ENCODE measurements around the gene ADAMTS3.
A peak's percentile ranks its signal among the peaks of the same experiment; 100 is the strongest.
"Not testable (repeated sequence)": the region's sequence is repeated elsewhere in the genome, so short reads cannot be mapped to it uniquely, and the experiment has no call there.

The ADAMTS3 gene

DNA sequence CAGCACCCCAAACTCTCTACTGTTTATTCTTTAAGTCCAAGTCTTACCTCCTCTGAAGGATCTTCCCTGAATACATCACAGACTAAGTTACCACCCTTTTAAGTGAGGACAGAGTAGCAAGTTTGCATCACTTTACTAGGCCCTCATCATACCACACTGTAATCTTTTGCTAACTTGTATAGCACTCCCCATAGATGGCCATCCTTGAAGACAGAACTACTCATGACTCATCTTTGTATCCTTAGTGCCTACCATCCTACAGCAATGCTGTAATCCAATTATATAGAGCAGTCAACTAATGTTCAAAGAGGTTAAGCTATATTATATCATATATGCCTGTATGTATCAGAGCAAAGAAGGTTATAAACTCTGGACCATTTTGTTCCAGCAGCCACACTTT is 101.4 kb downstream of the ADAMTS3 start:
- no peak for DNase-seq

DNA sequence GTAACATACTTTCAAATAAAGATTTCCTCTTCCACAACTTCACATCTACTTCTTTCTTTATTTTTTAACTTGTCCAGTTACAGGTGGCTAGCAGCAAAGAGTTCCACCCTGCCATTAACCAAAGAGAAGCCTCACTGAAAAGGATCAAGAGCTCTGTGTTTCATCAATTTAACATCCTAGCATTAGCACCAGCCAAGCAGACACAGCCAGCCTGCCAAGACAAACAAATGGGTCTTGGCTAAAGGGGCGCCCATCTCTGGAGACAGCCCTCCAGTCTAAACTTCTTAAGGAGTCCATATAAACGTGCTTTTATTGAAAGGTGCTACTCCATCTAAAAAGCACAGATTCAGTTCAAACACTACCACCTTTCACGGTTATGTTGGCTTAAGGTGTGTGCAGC is 105.3 kb downstream of the ADAMTS3 start:
- DNase-seq: no peak

DNA sequence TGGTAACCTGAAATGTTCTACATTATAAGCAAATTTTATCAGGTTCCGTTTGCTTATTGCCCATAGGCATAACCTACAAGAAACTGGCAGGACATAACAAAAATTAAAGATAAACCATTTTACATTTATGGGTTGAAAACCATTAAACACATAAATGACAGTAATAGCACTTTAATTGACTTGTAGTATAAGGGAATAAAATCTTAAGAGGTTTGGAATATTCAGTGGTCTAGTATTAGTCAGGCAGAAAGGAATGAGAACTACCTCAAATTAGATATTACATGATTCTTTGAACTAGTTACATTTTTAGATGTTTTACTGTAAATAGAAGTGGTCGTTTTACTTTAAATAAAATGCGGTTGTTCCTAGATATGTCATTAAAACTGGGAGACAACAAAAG is 111.9 kb downstream of the ADAMTS3 start:
- no peak for DNase-seq

DNA sequence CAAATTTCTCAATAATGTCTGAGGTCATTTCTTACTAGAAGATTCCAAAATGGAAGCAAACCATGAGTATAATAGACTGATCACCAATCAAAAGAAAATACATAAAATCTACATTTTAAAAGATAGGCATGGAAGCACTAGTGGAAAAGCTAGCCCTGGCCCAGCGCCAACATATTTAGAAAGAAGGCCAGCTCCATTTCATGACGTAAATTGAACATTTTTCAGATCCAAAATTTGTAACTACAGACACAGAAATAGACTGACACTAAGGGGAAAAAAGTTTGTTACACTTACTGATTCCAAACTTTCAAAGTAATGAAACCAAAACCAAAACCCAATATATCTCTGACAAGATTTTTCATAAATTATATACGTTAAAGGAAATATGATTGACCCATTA is 117.7 kb downstream of the ADAMTS3 start:
- no peak for DNase-seq

DNA sequence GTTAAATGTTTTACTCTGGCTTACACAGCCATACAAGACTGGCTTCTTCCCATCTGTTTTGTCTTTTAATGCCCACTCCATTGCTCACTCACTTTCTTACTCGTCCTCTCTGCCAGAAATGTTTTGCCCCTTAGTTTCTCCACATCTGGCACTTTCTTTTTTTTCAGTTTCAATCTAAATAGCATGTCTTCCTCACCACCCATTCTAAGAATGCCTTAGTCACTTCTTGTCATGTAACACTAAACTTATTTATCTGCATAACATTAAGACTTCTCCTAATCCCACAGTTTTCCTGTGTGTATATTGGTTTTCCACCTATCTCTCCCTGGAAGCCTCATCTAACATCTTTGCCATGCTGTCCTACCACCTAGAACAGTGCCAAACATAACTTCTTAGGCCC is 119.3 kb downstream of the ADAMTS3 start:
- DNase-seq: no peak

DNA sequence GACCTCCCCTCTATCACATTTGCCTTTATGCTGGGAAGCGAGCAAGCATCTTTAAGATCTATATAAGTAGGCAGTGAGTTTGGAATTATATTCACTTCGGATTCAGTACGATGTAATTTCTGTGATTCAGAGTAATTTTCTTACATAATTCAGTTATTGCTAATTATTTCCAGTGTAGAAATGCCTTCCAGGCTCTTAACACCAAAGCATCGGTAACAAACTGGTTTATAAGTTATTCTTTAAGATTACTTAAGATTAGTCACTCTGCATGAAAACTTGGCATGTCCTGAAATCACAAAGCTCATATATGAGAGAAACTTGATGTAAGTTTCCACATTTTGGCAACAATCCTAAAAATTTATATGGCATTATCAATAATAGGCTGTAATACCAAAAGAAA is 120.8 kb downstream of the ADAMTS3 start:
- DNase-seq: no peak

DNA sequence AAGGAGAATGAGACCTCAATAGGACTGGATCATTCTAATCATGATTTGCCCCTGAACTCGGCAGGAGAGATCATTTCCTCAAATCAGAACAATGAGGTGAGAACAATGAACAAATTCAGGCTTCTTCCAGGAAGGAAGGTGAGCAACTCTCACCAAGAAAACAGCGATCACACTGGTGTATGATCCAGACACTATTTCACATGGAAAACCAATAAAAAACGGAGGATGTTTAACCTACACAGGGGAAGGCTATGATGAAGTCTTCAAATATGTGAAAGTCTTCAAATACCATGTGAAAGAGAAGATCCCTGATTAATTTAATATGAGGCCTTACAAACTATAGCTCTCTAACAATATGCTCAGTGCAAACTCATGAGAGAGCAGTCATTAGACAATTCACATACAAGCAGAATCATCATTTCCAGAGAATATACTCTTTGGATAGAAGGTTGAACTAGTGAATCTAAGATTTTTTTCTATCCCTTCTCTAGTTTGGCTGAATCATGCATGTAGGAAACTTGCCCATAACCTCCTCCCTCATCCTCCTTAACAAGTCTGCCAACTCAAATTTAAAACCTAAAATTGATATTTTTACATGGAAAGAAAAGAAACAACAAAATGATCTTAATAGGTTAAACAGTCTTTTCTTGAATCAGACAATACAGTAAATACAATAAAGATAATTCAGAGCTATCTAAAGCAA is 122.5 kb downstream of the ADAMTS3 start:
- DNase-seq: no peak

DNA sequence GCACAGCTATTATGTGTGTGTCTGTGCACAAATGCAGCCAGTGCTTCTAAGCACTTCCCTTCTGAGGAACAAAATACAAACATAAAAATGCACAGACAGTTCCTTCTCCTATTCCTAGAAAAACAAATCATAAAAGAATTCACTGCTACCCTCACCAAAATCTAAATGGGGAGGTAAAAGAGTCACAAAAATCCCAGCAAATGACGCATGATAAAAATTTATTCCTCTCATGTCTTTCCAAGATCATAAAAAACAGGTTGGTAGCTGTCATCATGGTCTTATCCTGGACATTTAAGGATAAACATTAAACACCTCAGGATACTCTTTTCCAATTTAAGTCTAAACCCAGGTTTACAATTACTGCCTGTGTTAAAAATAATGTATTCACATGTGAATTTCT is 124.9 kb downstream of the ADAMTS3 start:
- no peak for DNase-seq

DNA sequence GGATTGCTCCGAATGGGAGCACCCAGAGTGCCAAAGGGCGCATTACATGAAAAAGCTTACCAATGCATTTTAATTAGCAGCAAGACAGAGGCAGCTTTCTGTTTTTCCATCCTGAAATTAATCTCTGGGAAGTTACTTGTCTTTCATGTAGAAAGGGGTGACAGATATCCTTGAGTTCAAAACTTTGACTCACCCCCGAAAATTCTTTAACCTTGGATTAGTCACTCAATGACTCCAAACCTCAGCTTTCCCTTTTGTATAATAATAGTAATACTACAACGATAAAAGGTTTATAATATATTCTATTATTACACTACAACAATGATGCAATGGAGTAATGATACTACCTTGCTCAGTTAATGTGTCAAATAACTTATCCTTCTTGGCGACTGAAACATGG is 126.3 kb downstream of the ADAMTS3 start:
- DNase-seq: no peak

DNA sequence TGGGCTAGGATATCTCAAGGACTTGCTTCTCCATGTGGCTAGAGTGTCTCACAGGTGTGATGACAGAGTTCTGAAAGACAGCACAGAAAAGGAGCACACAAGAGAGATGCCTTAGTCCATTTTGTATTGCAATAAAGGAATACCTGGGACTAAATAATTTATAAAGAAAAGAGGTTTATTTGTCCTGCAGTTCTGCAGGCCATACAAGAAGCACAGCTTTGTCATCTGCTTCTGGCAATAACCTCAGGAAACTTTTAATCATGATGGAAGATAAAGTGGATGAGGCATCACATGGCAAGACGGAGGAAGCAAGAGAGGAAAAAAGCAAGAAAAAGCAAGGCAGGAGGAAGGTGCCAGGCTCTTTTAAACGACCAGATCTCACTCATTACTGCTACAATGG is 126.9 kb downstream of the ADAMTS3 start:
- no peak for DNase-seq

DNA sequence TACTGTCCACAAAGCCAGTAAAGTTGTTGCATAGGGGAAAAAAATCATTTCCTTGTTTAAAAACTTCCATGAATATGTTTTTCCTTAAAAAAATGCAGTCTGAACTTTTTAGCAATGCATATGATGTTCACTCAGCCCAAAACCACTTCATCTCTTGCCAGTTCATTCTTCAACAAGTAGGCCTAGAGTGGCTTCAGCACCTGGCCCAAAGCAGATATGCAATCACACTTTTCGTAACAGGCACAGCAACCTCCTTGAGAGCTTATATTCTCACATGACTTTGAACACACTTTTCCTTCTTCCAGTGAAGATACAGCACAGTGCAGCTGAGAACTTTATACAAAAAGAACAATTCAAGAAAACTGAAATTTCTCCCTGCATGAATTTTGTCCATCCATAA is 128.6 kb downstream of the ADAMTS3 start:
- no peak for DNase-seq

DNA sequence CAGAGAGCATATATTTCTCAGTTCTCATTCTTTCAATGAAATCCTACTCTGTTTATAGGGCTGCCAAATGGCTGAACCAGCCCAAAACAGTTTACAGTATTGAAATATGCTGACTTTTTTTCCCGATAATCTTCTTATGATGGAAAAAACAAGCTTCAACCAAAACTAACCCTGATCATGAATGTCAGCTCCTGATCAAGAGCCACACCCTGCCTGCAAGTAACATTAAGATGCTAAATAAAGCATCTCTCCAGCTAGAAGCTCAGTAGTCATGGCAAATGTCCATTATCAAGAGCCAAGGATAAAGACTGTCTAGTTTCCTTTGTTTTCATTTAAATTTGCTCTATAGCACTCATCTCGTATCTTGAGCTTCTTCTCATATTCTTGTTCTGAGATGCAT is 136.0 kb downstream of the ADAMTS3 start:
- no peak for DNase-seq

DNA sequence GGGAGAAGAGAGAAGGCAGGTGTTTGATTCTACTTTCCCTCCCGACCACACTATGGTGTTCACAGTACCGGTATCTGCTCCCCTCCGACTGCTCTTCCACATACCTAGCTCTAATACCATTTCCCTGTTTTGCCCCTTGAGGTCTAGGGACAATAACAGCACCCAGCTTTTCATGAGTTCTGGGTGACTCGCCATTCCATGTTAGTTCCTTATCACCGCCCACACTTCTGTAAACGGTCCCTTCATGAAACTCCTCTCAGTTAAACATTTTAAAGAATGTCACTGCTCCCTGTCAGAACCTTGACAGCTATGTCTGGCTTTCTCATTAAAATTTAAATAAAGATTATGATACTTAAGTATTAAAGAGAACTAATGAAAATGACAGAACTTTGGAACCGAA is 136.7 kb downstream of the ADAMTS3 start:
- DNase-seq: no peak

DNA sequence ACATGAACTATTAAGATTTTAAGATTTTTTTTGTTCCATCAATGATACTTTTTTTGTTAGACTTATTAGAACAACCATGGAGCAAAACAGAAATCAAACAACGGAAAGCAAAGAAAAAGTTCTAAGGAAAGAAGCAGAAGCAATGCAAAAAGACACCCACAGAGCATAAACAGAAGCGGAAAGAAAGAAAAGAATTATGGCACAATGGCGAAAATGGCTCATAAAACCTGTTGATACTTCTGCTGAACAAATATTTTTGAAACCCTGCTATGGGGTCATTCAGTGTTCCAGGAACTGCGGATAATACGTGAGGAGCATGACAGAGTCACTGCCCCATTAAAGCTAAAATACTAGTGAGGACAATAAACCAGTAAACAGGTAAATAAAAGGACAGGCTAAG is 138.0 kb downstream of the ADAMTS3 start:
- no peak for DNase-seq

DNA sequence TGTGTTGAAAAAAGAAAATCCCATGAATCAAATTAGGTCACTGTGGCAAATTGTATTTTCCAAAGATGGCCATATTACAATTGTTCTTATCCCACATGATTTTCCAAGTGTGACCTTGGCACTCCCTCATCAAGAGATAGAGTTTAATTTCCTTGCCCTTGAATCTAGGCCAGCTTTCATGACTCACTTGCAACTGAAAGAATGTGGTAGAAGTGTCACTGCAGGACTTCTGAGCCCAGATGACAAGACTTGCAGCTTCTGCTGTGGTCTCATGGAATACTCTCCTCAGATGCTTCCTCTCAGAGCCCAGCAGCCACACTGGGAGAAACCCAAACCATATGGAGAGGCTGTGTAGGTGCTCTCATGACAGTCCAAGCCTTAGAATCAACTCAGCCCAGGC is 139.0 kb downstream of the ADAMTS3 start:
- no peak for DNase-seq

DNA sequence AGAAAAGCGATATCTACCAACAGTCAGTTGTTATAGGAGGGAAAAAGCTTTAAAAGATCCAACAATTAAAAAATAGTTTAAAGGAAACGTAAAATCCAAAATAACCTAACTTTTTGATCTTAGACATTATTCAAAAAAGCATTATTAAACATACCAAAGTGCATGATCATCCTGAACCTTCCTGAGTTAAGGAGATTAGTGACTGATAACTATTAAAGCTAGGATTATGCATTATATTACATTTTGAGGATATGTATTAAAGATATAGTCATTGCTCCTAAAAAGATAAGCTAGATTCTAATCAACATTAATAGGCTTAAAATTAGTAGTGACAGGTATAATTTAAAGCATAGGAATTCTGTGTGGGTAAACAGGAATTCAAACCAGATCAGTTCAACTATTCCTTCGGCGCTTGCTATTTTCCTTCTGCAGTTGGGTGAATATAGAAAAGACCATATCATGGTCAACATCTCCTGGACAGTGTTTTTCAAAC is 139.6 kb downstream of the ADAMTS3 start:
- DNase-seq: no peak

DNA sequence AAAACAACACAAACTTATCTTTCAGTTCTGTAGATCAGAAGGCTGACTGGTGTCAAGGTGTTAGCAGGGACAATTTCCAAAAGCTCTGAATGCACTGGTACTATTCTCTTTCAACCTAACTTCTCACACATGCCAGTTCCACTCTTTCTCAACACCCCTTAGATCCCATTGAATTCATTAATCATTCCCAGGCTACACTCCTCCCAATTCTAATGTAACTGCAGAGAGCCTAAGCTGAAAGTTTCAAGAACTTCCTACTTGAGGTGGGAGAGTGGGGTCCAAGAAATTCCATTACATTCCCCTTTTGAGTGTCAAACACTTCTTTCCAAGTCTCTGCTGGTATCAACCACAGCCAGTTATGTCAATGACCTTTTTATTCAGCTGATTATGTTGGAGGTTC is 142.0 kb downstream of the ADAMTS3 start:
- DNase-seq: no peak

DNA sequence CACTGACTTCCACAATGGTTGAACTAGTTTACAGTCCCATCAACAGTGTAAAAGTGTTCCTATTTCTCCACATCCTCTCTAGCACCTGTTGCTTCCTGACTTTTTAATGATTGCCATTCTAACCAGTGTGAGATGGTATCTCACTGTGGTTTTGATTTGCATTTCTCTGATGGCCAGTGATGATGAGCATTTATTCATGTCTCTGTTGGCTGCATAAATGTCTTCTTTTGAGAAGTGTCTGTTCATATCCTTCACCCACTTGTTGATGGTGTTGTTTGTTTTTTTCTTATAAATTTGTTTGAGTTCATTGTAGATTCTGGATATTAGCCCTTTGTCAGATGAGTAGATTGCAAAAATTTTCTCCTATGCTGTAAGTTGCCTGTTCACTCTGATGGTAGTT is 143.1 kb downstream of the ADAMTS3 start:
- DNase-seq: not testable (repeated sequence)

DNA sequence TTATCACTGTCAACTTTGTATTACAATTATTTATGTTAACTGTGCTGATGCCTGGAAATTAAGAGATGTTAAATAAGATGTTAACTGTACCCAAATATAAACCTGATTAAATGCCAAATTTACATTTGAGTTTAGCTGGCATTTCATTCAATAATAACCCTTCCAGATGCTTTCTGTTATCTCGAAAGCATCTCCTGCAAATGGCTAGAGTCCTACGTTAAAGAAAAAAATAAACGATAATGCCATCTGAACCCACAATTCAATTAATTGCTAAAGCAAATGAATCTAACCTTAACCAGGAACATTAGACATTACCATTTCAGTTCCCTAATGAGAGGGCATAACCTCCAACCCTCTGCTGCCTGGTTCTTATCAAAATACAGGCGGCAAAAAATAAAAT is 145.0 kb downstream of the ADAMTS3 start:
- no peak for DNase-seq

DNA sequence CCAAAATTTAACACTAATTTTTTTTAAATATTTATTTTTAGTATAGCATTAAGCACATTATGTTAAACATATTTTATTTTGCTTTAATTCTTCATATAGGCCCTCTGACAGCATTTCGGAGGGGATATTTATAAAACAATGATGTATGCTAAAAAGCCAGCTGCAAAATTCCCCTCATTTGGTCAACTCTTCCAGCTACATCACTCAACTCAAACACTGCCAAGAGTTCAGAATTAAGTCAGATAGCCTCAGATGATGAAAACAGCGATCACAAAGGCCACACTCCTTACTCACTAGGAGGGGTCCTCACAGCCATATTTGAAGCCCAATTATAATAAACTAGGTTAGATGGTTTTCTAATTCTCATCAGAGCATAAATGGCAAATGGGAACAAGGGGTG is 146.6 kb downstream of the ADAMTS3 start:
- no peak for DNase-seq

DNA sequence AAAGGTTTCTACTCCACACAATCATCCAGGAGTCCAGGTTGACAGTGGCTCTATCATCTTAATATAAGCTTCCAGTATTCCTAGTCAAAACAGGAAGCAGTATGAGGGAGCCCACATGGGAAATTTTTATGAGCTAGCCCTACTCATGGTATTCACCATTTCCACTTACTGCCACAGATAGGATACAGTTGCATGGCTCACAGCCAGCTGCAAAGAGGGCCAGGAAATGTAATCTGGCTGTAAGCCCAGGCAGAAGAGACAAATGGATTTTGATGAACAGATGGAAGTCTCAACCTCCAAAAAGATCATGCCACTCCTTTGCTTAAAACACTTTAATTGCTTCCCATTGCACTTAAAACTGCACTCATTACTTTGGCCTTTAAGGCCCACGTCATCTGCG is 150.6 kb downstream of the ADAMTS3 start:
- DNase-seq: no peak

DNA sequence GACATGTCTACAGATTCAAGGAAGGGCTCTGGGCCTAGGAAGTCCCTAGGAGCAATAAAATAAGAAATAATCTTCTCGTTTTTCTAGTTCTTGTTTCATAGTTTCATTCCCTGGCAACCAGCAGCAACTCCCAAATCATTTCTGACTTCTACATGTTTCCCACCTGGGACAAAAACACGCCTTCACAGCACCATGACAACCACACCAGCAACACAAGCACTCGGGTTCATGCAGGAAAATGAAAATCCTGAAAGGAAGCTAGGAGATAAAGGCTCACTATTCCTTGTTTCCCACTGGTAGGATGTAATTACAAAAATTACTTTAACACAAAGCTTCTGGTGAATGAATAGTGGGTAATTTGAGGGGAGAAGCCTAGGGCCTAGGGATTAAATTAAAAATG is 158.9 kb downstream of the ADAMTS3 start:
- DNase-seq: peak; percentile 2

DNA sequence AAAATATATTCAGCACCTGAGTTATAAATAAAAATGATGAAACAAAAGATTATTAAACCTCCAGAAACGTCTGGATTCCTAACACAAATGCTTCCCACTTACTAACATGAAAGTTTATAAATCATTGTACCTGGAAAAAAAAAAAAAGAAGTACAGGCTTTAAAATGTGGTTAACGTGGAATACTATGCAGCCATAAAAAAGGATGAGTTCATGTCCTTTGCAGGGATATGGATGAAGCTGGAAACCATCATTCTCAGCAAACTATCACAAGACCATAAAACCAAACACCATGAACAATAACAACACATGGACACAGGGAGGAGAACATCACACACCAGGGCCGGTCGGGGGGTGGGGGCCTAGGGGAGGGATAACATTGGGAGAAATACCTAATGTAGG is 160.5 kb downstream of the ADAMTS3 start:
- no peak for DNase-seq

DNA sequence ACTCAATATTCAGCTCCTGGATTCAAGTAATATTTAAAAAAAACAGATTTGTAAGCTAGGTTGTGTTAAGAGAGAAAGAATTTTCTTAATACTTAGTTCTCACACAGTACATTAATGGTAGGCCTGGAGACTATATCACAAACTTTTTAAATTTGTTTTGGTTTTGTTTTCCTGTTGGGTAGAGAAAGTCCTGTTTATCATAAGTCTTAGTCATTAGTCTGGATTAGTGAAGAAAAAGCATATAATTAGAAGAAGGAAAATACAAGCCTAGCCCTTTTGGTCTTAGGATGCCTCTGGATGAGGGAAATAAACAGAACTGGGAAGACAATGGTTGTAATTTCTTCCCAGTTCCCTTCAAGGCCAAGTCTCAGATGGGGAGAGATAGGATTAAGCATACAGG is 163.6 kb downstream of the ADAMTS3 start:
- DNase-seq: no peak

DNA sequence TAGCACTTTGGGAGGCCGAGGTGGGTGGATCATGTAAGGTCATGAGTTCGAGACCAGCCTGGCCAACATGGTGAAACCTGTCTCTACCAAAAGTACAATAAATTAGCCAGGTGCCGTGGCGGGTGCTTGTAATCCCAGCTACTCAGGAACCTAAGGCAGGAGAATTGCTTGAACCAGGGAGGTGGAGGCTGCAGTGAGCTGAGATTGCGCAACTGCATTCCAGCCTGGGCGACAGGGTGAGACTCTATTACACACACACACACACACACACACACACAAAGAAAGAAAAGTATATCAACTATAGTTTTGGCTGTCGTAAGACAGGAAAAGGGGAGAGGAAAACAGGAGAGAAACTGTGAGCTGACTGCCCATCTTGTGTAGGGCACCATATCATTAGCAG is 171.7 kb downstream of the ADAMTS3 start:
- no peak for DNase-seq
